B cell (primary cell): ENCODE data around the gene ETFA. TPM values are rescaled to one million over a fixed set of nuclear protein-coding genes. Genes with fewer than 3 reads are reported as not detected.

Experiments used
- ATAC-seq: fragments of 200-7000 bp; cut with Tn5 transposase; one replicate; pipeline ENCODE4 v1.10.0; 2021; ENCODE audit warnings: low read depth, mild to moderate bottlenecking, moderate number of reproducible peaks, moderate library complexity
- CTCF ChIA-PET: fragments of 350-600 bp; sonication (Branson Sonifier 250); formaldehyde crosslinking; loops from one replicate; lab custom pipeline; 2021; ENCODE audit warnings: antibody characterized with exemption, inconsistent platforms; lab: Charles Lee
- POLR2A ChIA-PET: fragments of 350-600 bp; sonication (Branson Sonifier 250); formaldehyde crosslinking; loops from one replicate; lab custom pipeline; 2021; ENCODE audit warnings: antibody characterized with exemption; lab: Charles Lee
- DNase-seq: peaks from one replicate; pipeline ENCODE4 v3.0.0; 2013
- H2AFZ ChIP-seq: 2 replicates; pipeline ENCODE4 v1.6.1; 2012; ENCODE audit warnings: mild to moderate bottlenecking, low read depth, low read length; ENCODE audit not compliant: insufficient read depth, poor library complexity, severe bottlenecking
- H3K27ac ChIP-seq, 2 donors: 1 replicate in 1 of 2; 2 replicates in 1 of 2; pipeline ENCODE4 v1.5.1; 2012 to 2013; ENCODE audit warnings: low read length in 2 of 2, mild to moderate bottlenecking in 2 of 2, moderate library complexity in 1 of 2
- H3K27me3 ChIP-seq, 4 experiments: fragments of 200-600 bp in 1 of 4; sonication (generic) in 1 of 4; replicated peaks in 1 of 4; 1 replicate in 2 of 4; 2 replicates in 2 of 4; pipeline versions ENCODE4 v1.6.1 to v1.7.0; 2013 to 2016; ENCODE audit warnings: low read length in 3 of 4, mild to moderate bottlenecking in 2 of 4, mixed read lengths in 1 of 4, moderate library complexity in 1 of 4; ENCODE audit not compliant: insufficient read depth in 4 of 4, control insufficient read depth in 3 of 4; ENCODE audit errors: control extremely low read depth in 1 of 4
- H3K36me3 ChIP-seq, 2 experiments: replicated peaks in 1 of 2; 1 replicate in 1 of 2; 2 replicates in 1 of 2; pipeline versions ENCODE4 v1.6.1 to v1.7.1; 2013; ENCODE audit warnings: low read length in 1 of 2; ENCODE audit not compliant: insufficient read depth in 2 of 2, control insufficient read depth in 1 of 2; ENCODE audit errors: control extremely low read depth in 1 of 2, extremely low read depth in 1 of 2
- H3K4me1 ChIP-seq, 2 donors: fragments of 200-600 bp in 1 of 2; sonication (generic) in 1 of 2; 1 replicate in 1 of 2; 2 replicates in 1 of 2; pipeline versions ENCODE4 v1.5.1 to v1.6.1; 2013 to 2017; ENCODE audit warnings: low read length in 2 of 2; ENCODE audit not compliant: control insufficient read depth in 2 of 2, insufficient read depth in 2 of 2
- H3K4me2 ChIP-seq: replicated peaks from 2 replicates; pipeline ENCODE3; 2012; ENCODE audit warnings: mild to moderate bottlenecking, low read depth, low read length; ENCODE audit not compliant: poor library complexity, severe bottlenecking
- H3K4me3 ChIP-seq, 5 experiments: fragments of 200-600 bp in 1 of 5; sonication (generic) in 1 of 5; 1 replicate in 3 of 5; 2 replicates in 2 of 5; pipeline versions ENCODE4 v1.5.1 to v1.7.0; 2011 to 2016; ENCODE audit warnings: low read length in 4 of 5, mild to moderate bottlenecking in 4 of 5, low read depth in 2 of 5, control low read depth in 1 of 5, moderate library complexity in 1 of 5; ENCODE audit not compliant: insufficient read depth in 1 of 5; ENCODE audit errors: control extremely low read depth in 1 of 5, extremely low read depth in 1 of 5
- H3K79me2 ChIP-seq: fragments of 200-600 bp; sonication (generic); one replicate; pipeline ENCODE4 v1.6.0; 2016; ENCODE audit warnings: low read length; ENCODE audit not compliant: control insufficient read depth, insufficient read depth
- H3K9ac ChIP-seq: fragments of 200-600 bp; sonication (generic); 2 replicates; pipeline ENCODE4 v1.6.1; 2017; ENCODE audit warnings: mild to moderate bottlenecking, low read length, moderate library complexity
- H3K9me3 ChIP-seq, 3 donors: one replicate each; pipeline versions ENCODE4 v1.6.1 to v1.7.1; 2013; ENCODE audit warnings: low read length in 2 of 3; ENCODE audit not compliant: control insufficient read depth in 2 of 3, insufficient read depth in 1 of 3; ENCODE audit errors: control extremely low read depth in 1 of 3
- H4K20me1 ChIP-seq: 2 replicates; pipeline ENCODE4 v1.6.0; 2012; ENCODE audit warnings: mild to moderate bottlenecking, low read length; ENCODE audit not compliant: insufficient read depth, control insufficient read depth, poor library complexity, severe bottlenecking
- H3K27ac Mint-ChIP-seq: one replicate; pipeline ENCODE4 v1.8.0; 2021; ENCODE audit warnings: mixed read lengths
- H3K27me3 Mint-ChIP-seq: one replicate; pipeline ENCODE4 v1.8.0; 2021; ENCODE audit warnings: mixed read lengths
- H3K4me1 Mint-ChIP-seq: one replicate; pipeline ENCODE4 v1.8.0; 2021; ENCODE audit warnings: mixed read lengths
- H3K4me3 Mint-ChIP-seq: one replicate; pipeline ENCODE4 v1.8.0; 2021; ENCODE audit warnings: mixed read lengths
- H3K9me3 Mint-ChIP-seq: one replicate; pipeline ENCODE4 v1.8.0; 2022; ENCODE audit warnings: mixed read lengths; ENCODE audit not compliant: insufficient read depth
- CTCF ChIP-seq: fragments of 200-600 bp; IDR thresholded peaks from one replicate; pipeline ENCODE4 v1.8.0; 2022; ENCODE audit warnings: antibody characterized with exemption, mild to moderate bottlenecking
- EZH2 ChIP-seq: IDR thresholded peaks from 2 replicates; pipeline ENCODE4 v1.6.1; 2012; ENCODE audit warnings: borderline replicate concordance, low read depth, mild to moderate bottlenecking, moderate library complexity, low read length; ENCODE audit not compliant: insufficient read depth, poor library complexity, severe bottlenecking
- WGBS: methylation state at CpG from one replicate; pipeline ENCODE4 v1.1.5; 2013; ENCODE audit warnings: missing lambda C conversion rate; ENCODE audit not compliant: insufficient coverage; 5-methylcytosine and 5-hydroxymethylcytosine counted together
- intact Hi-C: fragments of 100-400 bp; cut with micrococcal nuclease; formaldehyde crosslinking; loops from one replicate; pipeline ENCODE4 v1.10.0; 2022
- polyA plus RNA-seq: library from polyadenylated mRNA; depleted of rRNA; stranded (reverse); fragments of >200 nt; gene quantifications from 2 replicates; pipeline ENCODE4 v1.2.3, GENCODE V29; 2012
- total RNA-seq, 2 donors: library from RNA; stranded (reverse); fragments of 120-200 nt in 1 of 2; gene quantifications; 1 replicate in 1 of 2; 2 replicates in 1 of 2; pipeline versions ENCODE4 v1.2.3 to v1.2.4, GENCODE V29; 2013 to 2022

ETFA gene
- total and polyA plus RNA-seq, 2 donors (not counting 1 experiment from before 2014, with no cell fraction given): 34.9 to 68.8 TPM

- H3K9ac ChIP-seq: no peak overlapping the region
- H3K27ac Mint-ChIP-seq: no peak overlapping the region
- TF ChIP-seq CTCF (no peak), EZH2 (no peak)
- no peaks in the 10 kb centered on the region for H3K79me2 ChIP-seq
- no peaks in the 10 kb centered on the region for H3K4me1 Mint-ChIP-seq
- DNase-seq: no peak
- no peak overlapping the region for H2AFZ ChIP-seq
- no peak overlapping the region for H3K4me3 Mint-ChIP-seq
- peaks cover 51% of the 10 kb centered on the region for H3K27me3 Mint-ChIP-seq
- peaks cover 0 to 38% (median 14%) of the 10 kb centered on the region in 4 experiments for H3K27me3 ChIP-seq
- no peak for ATAC-seq
- ChIA-PET POLR2A (no interaction called here), CTCF (no interaction called here)
- H3K27ac ChIP-seq: no peak overlapping the region
- no peaks in the 10 kb centered on the region for H3K9me3 ChIP-seq
- 88% methylated on average over 1 of the region's 3 CpGs for whole genome bisulfite sequencing
- no peak overlapping the region for H3K4me3 ChIP-seq
- no peaks in the 10 kb centered on the region for H3K4me1 ChIP-seq
- no peak overlapping the region for H3K4me2 ChIP-seq
- no peaks in the 10 kb centered on the region for H3K9me3 Mint-ChIP-seq
- no peaks in the 10 kb centered on the region for H3K36me3 ChIP-seq
- no peaks in the 10 kb centered on the region for H4K20me1 ChIP-seq
- intact Hi-C loops: no loop called here
Measured at GRCh38 chr15:76324066-76324465, 12.8 kb upstream of the ETFA start.

DNA sequence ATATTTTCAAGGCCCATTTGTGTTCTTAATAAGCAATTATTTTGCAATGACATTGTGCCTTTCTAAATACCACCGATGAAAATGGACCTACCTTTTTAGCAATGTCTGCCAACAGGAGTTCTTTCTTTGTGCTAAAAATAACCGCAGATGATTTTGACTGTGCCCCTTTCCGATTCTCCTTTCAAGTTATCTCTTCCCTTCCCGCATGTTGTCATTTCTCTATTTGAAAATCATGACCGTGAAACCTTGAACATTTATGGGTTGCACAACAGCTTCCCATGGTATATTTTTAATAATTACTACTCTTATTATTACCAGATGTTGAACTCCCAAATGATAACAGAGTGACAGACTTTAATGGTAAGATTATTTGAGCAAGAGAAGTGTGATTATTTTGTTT, 10.3 kb upstream of the ETFA start:
- no peak overlapping the region for H3K4me3 ChIP-seq
- WGBS: 100% methylated on average over 1 of the region's 5 CpGs
- TF ChIP-seq CTCF (no peak), EZH2 (no peak)
- H3K4me1 Mint-ChIP-seq: no peaks in the 10 kb centered on the region
- no peak overlapping the region for H3K27ac Mint-ChIP-seq
- ATAC-seq: no peak
- H4K20me1 ChIP-seq: no peaks in the 10 kb centered on the region
- no peaks in the 10 kb centered on the region for H3K9me3 ChIP-seq
- ChIA-PET POLR2A (no interaction called here), CTCF (no interaction called here)
- H3K36me3 ChIP-seq: no peaks in the 10 kb centered on the region
- H3K27me3 Mint-ChIP-seq: peaks cover 45% of the 10 kb centered on the region
- H3K4me3 Mint-ChIP-seq: no peak overlapping the region
- H3K27ac ChIP-seq: no peak overlapping the region
- no peak for DNase-seq
- peaks cover 0 to 35% (median 12%) of the 10 kb centered on the region in 4 experiments for H3K27me3 ChIP-seq
- H2AFZ ChIP-seq: no peak overlapping the region
- no peaks in the 10 kb centered on the region for H3K9me3 Mint-ChIP-seq
- no peak overlapping the region for H3K9ac ChIP-seq
- intact Hi-C loops: no loop called here
- no peaks in the 10 kb centered on the region for H3K79me2 ChIP-seq
- H3K4me1 ChIP-seq: no peaks in the 10 kb centered on the region
- no peak overlapping the region for H3K4me2 ChIP-seq
